ENCODE results near the gene MLLT3.

DNA sequence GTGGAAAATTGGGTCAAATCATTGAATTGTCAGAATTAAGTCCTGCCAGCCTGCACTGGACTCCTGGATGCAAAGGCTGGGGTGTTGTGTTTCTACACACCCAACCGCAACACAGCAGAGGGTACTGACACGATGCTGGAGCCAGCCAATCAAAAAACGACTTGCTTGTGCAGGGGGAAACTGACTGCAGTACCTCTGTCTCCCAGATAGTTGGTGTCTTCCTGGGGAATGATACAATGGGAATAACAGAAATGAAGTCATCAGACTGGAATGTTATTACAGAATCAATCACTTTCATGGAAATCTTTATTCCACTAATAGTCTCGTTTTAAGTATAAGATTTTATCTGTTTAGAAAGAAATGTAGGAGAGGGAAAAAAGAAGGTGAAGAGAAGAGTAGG is 330.3 kb downstream of the MLLT3 start:
- TF ChIP-seq, protein P1, sequence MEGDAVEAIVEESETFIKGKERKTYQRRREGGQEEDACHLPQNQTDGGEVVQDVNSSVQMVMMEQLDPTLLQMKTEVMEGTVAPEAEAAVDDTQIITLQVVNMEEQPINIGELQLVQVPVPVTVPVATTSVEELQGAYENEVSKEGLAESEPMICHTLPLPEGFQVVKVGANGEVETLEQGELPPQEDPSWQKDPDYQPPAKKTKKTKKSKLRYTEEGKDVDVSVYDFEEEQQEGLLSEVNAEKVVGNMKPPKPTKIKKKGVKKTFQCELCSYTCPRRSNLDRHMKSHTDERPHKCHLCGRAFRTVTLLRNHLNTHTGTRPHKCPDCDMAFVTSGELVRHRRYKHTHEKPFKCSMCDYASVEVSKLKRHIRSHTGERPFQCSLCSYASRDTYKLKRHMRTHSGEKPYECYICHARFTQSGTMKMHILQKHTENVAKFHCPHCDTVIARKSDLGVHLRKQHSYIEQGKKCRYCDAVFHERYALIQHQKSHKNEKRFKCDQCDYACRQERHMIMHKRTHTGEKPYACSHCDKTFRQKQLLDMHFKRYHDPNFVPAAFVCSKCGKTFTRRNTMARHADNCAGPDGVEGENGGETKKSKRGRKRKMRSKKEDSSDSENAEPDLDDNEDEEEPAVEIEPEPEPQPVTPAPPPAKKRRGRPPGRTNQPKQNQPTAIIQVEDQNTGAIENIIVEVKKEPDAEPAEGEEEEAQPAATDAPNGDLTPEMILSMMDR (IDR thresholded peaks at IDR 0.05) = no peak
- no peak for TF ChIP-seq POLR2A (IDR thresholded peaks at IDR 0.05)

Measured in uterus (tissue), 2 donors.